ENCODE results near the gene SFXN5.

SFXN5 gene

DNA sequence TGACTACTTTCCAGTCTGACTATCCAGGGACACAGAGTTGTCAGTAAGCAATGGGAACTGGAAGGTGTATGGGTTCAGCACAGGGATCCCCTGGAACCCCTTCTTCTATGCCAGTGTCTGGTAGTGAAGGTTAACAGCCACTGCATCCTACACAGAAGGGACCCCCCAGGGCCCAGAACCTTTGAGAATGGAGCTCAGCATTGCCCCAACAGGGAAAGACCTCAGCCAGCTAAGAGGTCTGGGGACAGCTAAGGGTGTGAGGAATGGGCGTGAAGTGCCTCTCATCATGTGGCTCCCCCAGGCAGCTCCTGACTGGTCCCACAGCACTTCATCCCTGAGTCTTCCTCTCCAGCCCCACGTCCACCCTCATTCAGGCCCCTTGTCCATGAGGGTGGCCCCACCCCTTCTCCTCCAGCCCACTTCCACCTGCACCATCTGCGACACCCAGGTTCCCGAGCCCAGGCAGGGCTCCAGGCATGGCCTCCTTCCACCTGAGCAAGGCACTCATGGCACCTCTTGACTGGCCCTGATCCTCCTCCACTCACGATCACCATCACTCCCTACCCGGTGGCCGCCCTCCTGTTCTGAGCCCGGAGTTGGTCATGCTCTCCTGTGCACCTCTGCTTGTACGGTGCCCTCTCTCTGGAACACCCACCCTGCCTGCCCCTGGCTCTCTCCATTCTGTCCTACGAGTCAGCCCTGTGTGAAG lies 77.1 kb downstream of the SFXN5 start:
- DNase-seq (ENCODE audit: low read depth) = no peak

DNA sequence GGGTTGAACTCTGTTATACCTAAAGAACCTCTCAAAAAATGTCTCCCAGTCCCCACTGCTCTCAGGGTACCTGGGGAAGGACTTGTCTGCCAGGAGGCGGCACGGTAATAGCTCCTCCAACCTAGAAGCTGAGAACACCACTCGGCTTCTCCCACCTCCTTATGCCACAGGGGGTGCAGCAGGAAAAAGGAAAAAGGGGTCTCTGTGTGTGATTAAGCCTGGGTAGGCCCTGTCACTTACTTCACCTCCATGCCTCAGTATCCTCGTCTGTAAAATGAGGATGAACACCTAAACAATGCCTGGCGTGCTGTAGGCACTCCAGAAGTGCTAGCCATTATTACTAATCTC lies 77.6 kb downstream of the SFXN5 start:
- DNase-seq (ENCODE audit: low read depth) = no peak

DNA sequence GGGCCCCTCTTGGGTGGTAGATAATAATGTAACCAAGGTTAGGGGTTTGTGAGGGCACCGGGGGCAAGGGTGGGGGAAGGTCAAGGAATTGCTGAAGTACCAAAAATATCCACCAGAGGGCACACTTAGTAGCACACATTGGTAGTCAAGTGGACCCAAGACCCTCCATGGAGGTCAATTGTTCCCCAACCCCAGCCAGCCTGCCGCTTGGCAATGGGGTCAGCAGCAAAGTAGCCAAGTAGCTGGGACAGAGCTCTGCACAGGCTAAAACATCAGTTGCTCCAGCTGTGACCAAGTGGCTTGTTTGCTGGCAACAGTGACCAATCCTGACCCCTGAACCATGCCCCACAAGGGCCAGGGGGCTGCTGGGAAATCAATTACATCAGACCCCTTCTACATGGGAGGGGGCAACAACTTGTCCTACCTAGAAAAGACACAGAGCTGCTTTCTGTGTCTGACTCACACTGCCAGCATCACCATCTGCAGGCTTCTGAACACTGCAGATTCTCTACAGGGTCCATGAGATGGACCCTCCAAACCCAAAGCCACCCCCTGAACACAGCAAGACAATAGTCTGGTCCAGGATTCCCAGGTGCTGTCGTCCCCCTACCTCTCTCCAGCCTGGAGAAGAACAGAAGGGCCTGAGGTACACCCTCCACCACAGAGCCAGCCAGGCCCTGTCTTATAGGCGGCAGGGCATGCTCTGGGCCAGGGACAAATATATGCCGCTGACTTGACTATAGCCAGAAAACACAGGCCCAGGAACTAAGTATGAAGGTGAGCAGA lies 78.2 kb downstream of the SFXN5 start:
- no peak for DNase-seq (ENCODE audit: low read depth)

DNA sequence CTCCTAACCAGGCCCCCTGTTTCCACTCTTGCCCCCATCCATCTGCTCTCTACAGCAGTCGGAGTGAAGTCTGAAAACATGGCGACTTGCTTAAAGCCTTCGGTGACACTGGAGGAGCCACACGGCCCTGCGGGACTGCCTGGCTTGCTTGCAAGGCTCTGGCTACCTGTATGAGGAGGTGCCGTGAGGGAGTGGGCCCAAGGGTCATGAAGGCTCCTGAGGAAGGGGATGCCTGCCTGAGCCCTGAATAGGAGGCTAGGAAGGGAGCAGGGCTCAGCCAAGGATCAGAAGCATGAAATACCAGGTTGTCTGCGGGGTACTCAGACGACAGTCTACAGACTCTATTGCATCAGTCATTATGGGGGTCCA lies 78.8 kb downstream of the SFXN5 start:
- no peak for DNase-seq (ENCODE audit: low read depth)

DNA sequence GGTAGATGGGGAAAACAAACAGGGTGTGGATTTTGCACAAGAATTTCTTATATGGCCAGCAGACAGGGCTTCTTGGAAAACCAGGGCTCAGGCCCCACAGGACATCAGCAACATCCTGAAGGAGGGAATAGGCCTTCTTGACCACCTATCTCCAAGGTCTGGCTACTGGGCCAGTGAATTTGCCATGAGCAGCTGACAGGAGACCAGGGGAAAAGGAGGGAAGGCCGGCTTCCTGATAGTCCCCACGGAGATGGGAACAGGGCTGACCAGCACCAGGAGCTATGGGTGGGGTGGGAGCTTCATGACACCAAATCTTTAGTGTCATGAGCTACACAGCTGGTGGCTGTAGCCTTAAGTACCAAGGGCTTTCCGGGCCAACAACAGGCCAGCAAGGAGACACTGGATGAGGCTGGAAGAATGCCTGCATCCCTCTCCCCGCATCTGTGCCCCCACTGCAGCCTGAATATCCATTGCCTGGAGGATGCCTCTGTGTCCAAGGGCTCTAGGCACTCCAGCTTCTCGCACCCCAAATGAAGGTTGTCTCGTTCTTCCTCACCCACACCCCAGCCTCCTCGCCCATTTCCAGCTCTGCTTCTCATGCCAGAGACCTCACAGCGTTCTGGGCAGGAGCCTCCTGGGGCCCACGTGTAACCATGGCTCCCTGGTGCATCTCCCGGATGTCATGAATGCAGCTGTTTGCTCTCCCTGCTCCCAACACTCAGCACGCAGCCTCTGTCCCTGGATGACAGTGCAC lies 79.4 kb downstream of the SFXN5 start:
- DNase-seq (ENCODE audit: low read depth) = no peak

DNA sequence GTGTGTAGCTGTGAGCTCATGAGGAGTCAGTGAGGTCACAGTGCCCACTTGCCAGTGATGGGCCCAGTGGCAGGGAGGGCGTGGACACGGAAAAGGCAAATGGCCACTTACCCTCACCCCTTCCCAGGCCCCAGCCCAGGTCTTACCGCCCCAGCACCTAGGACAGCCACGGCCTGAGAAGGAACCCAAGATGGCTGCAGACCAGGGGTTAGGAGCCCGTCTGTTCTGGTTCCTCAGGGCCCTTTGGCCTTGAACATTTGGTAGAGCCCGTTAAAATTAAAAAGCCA lies 80.1 kb downstream of the SFXN5 start:
- DNase-seq (ENCODE audit: low read depth) = no peak

DNA sequence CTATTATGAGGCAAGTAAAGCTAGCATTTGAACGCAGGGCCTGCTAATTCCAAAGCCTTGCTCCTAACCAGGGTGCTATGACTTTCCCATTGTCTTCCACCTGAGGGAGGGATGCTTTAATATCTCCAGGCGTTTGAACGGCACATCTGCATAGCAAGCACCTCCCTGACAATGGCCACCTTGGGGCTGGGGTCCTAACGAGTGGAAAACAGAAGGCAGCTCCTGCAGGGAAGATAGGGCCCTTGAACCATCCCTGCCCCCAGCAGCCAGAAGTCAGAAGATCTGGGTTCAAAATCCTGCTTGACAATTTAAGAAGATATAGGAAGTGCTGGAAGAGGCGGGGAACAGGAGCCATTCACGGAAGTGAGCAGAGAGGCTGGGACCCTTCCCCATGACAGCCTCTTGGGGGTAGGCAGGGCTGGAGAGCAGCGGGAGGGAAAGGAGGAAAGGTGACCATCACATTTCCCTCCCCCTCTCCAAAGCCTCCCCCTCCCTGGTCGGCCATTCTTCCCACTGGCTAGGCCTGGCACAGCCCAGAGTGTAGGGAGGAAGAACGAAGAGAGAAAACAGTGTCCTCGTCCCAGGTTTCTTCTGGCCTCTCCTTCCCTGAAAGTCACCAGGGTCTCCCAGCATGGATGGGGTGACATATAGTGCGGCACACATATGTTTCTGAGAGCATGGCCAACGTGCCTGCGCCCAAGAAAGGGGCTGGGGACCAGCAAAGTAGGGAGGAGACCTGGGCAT lies 80.6 kb downstream of the SFXN5 start:
- DNase-seq (ENCODE audit: low read depth) = no peak

DNA sequence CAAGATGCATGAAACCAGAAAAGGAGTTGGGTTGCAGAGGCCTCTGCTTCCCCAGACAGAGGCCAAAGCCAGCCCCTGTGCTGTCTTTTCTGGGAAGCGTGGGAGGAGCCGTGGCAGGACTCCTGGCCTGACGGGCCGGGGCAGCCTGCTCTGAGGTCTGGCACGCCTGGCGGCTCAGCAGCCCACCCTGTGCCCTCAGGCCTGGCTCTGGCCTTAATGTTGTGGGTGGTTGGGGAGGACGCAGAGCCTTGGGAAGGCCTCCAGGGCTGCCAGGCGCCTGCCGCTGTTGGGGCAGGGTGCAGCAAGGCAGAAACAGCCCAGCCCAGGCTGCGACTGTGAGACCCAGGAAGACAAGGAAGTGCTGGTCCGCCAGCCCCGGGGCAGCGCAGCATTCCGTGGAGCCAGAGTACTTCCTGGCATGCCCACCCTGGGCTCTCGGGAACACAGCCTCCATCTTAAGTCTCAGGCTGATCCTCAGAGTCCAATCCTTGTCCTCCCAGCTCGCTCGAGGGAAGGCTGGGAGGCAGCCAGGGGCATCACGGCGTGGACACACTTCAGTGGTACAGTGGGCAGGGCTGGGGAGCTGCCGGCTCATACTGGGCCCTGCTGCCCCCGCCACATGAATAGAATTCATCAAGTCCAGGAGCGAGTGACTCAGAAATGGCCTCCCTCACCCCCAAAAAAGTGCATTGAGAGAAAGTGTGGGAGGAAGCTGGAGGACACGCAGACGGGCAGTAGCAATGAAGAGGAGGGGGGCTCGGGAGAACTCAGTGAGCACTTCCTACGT lies 81.5 kb downstream of the SFXN5 start:
- no peak for DNase-seq (ENCODE audit: low read depth)

DNA sequence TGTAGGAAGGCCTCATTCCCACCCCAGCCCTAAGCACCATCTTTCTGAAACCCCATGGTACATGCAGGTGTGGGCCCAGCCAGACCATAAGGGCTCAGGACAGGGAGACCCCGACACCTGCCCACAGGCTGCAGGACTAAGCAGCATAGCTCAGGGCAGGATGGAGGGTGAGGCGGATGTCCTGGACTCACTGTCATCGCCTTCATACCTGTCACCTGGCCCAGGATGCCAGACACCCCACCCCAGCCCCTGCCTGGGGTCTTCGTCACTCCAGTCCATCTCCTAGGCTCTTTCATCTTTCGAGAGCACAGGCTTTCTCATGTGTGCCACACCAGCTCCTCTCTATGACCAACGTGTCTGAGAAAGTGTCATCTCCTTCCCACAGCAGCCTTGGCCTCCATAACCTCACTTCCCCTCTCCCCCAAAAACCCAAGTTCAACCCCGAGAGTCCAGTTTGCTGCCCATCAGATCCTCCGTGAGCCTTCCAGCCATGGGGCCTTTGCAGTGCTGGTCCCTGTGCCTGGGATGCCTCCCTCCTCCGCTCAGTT lies 82.7 kb downstream of the SFXN5 start:
- no peak for DNase-seq (ENCODE audit: low read depth)

DNA sequence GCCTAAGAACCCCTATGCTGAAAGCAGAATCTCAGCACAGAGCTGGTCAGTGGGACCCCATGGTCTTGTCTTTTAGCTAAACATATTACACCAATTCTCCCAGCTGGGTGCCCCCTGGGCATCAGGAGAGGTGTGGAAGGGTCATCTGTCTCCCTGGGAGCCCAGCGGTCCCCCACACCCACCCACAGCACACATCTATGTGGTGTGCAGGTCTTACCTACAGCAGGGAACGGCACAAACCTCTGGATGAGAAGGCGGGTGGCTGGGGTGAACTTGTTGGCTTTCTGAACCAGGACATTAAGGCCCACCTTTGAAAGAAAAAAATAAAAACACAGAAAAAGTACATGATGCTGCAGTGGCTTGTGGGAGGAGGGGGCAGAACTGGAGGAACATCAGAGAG lies 83.5 kb downstream of the SFXN5 start:
- DNase-seq (ENCODE audit: low read depth) = no peak

DNA sequence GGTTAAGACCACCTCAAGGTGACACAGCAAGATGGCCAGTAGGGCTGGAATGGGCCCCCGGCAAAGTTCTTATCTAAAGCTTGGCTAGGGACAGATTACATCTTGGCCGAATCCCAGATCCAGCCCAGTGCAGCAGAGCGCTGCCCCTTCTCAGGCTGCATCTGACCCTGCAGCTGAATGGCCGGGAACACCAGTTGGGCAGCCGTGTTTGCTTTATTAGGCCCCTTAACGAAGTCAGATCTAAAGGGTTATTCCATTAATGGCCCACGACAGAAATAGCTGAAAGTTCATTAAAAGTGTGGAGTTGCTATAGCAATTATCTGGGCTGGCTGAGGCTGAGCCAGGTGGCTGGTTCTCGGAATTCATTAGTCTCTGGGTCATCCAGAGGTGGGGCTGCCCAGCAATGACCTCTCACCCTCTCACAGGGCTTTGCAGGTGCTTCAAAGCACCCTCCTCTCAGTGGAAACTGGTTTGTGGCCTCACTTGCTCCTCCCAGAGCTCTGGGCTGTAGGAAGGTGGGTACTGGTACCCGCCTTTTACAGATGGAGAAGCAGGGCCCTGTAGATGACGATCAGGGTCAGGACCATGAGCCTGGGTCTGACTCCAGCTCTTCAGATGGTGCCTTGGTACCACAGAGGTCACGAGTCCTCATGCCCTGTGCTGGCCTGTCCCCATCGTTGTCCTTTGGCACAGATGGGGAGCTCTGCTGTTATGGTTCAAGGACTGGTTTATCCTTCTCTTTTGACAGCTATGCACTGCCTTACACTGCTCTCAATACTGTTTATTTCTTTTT lies 85.4 kb downstream of the SFXN5 start:
- no peak for DNase-seq (ENCODE audit: low read depth)

DNA sequence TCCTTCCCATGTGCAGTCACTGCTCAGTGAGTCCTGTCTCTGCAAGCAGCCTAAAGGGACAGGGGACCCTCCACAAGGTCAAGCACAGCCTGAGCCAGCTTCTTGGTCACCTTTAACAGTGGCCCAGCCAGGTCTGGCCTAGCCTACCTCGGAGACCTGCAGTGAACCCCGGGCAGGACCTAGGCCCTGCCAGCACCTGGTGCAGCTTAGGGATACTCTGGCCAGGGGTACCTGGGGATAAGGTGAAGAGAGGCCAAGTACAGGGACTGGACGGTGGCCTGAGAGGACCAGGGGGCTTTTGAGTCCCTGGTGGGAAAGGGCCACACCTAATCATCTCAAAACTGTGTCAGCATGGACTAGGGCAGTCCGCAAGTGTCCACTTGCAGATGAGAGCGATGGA lies 86.4 kb downstream of the SFXN5 start:
- no peak for DNase-seq (ENCODE audit: low read depth)

DNA sequence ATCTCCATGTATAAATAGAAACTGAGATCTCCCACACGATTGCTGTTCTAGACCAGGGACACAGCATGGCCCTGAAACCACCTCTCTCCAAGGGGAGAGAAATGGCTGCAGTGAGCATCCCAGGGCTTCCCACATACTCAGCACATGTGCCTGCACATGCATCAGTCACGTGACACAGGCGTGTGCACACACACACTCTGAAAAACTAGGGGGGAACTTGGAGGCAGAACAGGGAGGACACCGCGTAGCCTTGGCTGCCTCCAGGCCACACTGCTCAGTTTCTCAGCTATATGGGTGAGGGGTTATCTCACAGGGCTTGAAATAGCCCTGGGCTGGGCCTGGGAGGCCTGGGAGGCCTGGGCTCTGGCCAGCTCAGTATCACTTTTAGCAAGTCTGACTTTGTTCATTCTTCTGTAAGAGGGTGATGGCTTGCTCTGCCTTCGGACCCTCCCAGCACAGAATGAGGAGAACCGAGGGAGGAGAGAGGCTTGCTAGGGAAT lies 87.3 kb downstream of the SFXN5 start:
- DNase-seq (ENCODE audit: low read depth) = no peak

DNA sequence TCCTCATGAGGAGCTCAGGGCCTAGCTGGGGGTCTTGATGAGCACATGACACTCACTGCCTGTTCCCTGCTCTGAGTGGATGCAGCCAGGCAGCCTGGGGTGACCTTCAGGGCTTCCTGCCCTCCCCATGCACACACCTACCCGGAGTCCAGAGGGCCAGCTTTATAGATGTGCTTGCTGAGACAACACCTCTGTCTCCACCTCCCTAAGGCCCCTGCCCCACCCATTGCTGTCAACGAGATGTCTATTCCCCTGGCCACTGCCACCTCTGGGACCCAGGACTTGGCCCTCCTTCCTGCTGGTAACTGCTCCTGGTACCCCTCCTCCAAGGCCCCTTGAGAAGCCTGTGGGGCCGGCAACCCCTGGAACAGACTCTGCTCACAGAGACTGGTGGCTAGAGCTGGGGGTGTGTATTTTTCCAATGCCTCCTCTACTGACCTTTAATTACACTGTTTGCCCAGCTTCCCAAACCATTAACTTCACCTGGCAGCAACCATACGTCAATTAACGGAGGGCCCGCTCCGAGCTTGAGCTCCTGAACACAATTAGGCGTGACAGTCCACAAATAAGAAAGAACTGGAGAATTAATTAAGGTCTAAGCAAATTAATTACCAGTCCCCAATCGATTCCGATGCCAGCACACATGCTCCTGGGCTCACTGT lies 87.9 kb downstream of the SFXN5 start:
- no peak for DNase-seq (ENCODE audit: low read depth)

DNA sequence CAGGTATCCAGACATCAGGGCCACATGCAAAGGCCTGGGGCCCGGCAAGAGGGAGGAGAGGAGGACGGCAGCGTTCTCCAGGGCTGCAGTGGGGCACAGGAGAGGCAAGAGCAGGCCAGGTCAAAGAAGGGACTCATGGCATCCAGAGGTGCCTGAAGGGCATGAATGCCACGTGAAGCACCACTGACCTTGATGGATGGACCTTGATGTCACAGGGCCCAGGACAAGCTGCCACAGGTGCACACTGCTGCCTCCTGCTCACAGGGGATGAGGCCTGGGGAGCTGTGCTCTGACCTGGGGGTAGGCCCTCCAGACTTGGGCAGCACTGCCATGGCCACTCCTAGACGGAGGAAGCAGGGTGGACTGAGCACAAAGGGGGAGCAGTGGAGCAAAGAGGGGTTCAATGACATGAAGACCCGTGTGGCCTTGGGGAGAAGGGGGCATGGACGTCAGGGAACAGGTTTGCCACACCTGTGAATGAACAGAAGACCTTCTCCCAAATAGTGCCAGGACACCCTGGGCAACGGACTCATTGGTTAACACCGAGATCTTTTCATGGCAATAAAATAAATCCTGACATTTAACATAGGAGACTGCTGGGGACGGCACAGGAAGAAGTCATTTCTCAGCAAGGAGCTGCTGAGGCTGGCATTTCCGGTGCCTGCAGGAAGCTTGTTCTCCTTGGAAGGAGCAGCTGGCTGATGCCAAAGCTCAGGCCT lies 88.6 kb downstream of the SFXN5 start:
- no peak for DNase-seq (ENCODE audit: low read depth)

DNA sequence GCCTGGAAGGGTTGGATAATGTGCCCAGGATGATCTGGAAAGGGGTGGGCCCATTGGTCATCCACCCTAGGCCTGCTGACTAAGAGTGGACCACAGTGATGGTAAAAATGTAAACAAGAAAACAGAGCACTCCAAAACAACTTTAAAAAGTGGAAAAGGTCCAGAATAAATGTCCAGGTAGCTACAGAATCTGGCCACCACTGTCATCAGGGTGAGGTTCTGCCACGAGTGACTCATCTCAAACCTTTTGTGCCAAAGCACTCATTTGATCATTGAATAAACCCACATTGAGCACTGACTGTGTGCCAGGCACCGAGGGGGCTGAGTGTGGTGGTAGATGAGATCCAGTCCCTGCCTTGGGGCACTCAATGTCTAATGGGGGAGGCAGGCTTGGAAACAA lies 89.3 kb downstream of the SFXN5 start:
- DNase-seq (ENCODE audit: low read depth) = no peak

DNA sequence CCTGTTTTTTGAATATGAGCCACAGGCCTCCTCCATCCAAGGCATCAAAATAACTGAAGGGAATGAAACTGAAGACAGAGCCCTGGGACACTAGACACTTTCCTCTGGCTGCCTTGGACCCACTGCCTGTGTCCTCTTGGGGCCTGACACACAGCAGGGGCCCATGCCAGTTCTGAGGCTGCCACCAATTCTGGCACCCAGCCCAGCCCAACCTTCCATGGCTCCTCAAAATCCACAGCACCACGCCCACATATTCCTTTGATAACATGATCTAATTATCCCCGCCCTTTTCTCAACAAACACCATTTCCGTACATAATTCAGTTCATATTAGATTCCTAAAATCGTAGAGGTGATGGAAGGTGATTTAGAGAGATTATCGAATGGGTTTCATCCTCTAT lies 90.0 kb downstream of the SFXN5 start:
- DNase-seq (ENCODE audit: low read depth) = no peak

DNA sequence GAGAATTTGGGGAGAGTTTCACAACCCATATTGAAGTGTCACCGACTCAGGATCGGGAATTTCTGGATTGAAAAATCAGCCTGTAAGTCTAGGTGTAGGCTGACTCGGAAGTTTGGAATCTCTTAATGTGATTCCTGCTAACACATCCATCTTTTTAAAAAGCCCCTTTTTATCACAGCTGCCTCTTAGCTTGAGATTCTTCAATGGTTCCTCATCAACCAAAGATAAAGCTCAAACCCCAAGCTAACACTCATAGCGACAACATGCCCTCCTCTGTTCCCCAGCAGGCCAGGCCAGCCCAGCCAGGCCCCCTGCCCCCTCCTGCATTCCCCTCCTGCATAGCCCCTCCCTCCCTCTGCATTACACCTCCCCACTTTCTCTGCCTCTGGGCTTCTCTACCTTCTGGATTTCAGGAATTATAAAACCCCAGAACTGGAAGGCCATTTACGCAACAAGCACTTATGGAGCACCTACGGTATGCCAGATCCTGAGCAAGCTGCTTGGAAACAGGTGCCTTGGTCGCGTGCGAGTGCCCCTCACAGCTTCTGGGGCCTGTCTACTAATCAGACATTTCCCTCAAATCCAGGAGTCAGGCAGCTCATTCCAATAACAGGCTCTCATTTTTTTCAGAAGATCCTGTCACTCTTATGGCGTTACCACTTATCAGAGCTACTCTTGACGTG lies 90.8 kb downstream of the SFXN5 start:
- peak; percentile 53 for DNase-seq (ENCODE audit: low read depth)

DNA sequence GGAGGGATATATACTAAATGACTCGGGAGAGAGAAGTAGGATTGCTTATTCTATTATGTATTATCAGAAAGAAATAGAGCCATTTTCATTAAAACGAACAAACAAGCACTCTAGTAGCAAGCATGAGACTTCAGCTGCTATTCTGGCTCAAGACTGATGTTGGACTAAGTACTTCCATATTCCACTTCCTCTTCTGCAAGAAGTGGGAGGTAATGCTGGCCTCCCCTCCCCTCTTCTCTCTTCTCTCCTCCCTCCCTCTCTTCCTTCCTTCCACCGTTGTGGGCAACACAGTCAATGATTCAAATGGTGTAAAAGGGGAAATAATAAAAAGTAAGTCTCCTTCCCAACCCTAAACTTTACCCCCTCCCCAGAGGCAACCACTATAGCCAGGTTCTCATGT lies 91.6 kb downstream of the SFXN5 start:
- DNase-seq (ENCODE audit: low read depth) = no peak

All from HS-5 (cell line).